ENCODE measurements around the gene MORC2.

- TF ChIP-seq, protein P1, sequence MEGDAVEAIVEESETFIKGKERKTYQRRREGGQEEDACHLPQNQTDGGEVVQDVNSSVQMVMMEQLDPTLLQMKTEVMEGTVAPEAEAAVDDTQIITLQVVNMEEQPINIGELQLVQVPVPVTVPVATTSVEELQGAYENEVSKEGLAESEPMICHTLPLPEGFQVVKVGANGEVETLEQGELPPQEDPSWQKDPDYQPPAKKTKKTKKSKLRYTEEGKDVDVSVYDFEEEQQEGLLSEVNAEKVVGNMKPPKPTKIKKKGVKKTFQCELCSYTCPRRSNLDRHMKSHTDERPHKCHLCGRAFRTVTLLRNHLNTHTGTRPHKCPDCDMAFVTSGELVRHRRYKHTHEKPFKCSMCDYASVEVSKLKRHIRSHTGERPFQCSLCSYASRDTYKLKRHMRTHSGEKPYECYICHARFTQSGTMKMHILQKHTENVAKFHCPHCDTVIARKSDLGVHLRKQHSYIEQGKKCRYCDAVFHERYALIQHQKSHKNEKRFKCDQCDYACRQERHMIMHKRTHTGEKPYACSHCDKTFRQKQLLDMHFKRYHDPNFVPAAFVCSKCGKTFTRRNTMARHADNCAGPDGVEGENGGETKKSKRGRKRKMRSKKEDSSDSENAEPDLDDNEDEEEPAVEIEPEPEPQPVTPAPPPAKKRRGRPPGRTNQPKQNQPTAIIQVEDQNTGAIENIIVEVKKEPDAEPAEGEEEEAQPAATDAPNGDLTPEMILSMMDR (conservative IDR thresholded peaks at IDR 0.05; ENCODE audit: low read length): no peak
- no peak for TF ChIP-seq EZH2phosphoT487 (IDR thresholded peaks at IDR 0.05; ENCODE audit: borderline replicate concordance, low read depth, low read length)
These were observed 89.2 kb downstream of the MORC2 start for GRCh38 chr22:30879415-30879797.
